Measurements from ENCODE around the gene TCTA. TPM values are rescaled to one million over a fixed set of nuclear protein-coding genes. Genes with fewer than 3 reads are reported as not detected.
"Not testable (repeated sequence)": the region's sequence is repeated elsewhere in the genome, so short reads cannot be mapped to it uniquely, and the experiment has no call there.

TCTA gene
- total RNA-seq, 3 donors from 2014 or later (not counting 1 experiment from before 2014, with no cell fraction given), result 35.4 to 40.7 (median 36.7) TPM

GRCh38 chr3:49399461-49399860 lies 12.8 kb upstream of the TCTA start:
- H3K36me3 Mint-ChIP-seq, result no peaks in the 10 kb centered on the region
- ATAC-seq (peak; percentile 24 to 65 (median 29)), DNase-seq (no peak)
- Histone ChIP-seq H3K4me1 (ENCODE audit: control insufficient read depth, insufficient read depth, low read length) (peaks cover 58% of the 10 kb centered on the region), H3K27ac (ENCODE audit: low read length) (no peak overlapping the region), H3K4me3 (ENCODE audit: low read length) (no peak overlapping the region), H3K9me3 (ENCODE audit: control insufficient read depth, insufficient read depth, low read length) (no peaks in the 10 kb centered on the region), H3K36me3 (ENCODE audit: control insufficient read depth, insufficient read depth, low read length) (peaks cover 19% of the 10 kb centered on the region), H3K27me3 (ENCODE audit: control insufficient read depth, insufficient read depth, low read length) (no peaks in the 10 kb centered on the region)
- peaks cover 60 to 62% of the 10 kb centered on the region in 2 donors for H3K4me1 Mint-ChIP-seq
- no peak for TF ChIP-seq CTCF (IDR thresholded peaks at IDR 0.05)
- H3K27ac Mint-ChIP-seq, result peak overlapping the region; percentile 69 to 85
- H3K4me3 Mint-ChIP-seq, result peak overlapping the region; percentile 47
- 100% methylated on average over 1 of the region's 3 CpGs for WGBS (ENCODE audit: insufficient coverage)
- intact Hi-C loops (cut with micrococcal nuclease), result no loop called here
- H3K27me3 Mint-ChIP-seq (ENCODE audit: low read depth in 2 of 2), result no peaks in the 10 kb centered on the region
- H3K9me3 Mint-ChIP-seq, result no peaks in the 10 kb centered on the region

- H3K4me3 Mint-ChIP-seq, result no peak overlapping the region
- peak overlapping the region; percentile 59 to 77 for H3K27ac Mint-ChIP-seq
- whole genome bisulfite sequencing (ENCODE audit: insufficient coverage), result 94% methylated on average over 1 of the region's 2 CpGs
- H3K4me1 Mint-ChIP-seq, result peaks cover 59 to 61% of the 10 kb centered on the region in 2 donors
- TF ChIP-seq CTCF (IDR thresholded peaks at IDR 0.05), result no peak
- peaks cover 54% of the 10 kb centered on the region for H3K4me1 ChIP-seq (ENCODE audit: control insufficient read depth, insufficient read depth, low read length)
- H3K4me3 ChIP-seq (ENCODE audit: low read length), result no peak overlapping the region
- no peaks in the 10 kb centered on the region for H3K27me3 Mint-ChIP-seq (ENCODE audit: low read depth in 2 of 2)
- no peak for DNase-seq
- no peaks in the 10 kb centered on the region for H3K9me3 Mint-ChIP-seq
- ATAC-seq, result no peak
- no peak overlapping the region for H3K27ac ChIP-seq (ENCODE audit: low read length)
- peaks cover 5% of the 10 kb centered on the region for H3K36me3 ChIP-seq (ENCODE audit: control insufficient read depth, insufficient read depth, low read length)
- H3K9me3 ChIP-seq (ENCODE audit: control insufficient read depth, insufficient read depth, low read length), result no peaks in the 10 kb centered on the region
- H3K27me3 ChIP-seq (ENCODE audit: control insufficient read depth, insufficient read depth, low read length), result no peaks in the 10 kb centered on the region
- no peaks in the 10 kb centered on the region for H3K36me3 Mint-ChIP-seq
- intact Hi-C loops (cut with micrococcal nuclease), result no loop called here
These were observed 10.5 kb upstream of the TCTA start for GRCh38 chr3:49401766-49402165.

GRCh38 chr3:49403891-49404290 lies 8.3 kb upstream of the TCTA start:
- no peak for TF ChIP-seq CTCF (IDR thresholded peaks at IDR 0.05)
- peaks cover 4% of the 10 kb centered on the region for H3K36me3 ChIP-seq (ENCODE audit: control insufficient read depth, insufficient read depth, low read length)
- ATAC-seq (no peak), DNase-seq (no peak)
- H3K36me3 Mint-ChIP-seq, result no peaks in the 10 kb centered on the region
- H3K9me3 ChIP-seq (ENCODE audit: control insufficient read depth, insufficient read depth, low read length), result no peaks in the 10 kb centered on the region
- no peak overlapping the region for H3K27ac ChIP-seq (ENCODE audit: low read length)
- peaks cover 59 to 60% of the 10 kb centered on the region in 2 donors for H3K4me1 Mint-ChIP-seq
- no peaks in the 10 kb centered on the region for H3K27me3 Mint-ChIP-seq (ENCODE audit: low read depth in 2 of 2)
- no peak overlapping the region for H3K27ac Mint-ChIP-seq
- H3K9me3 Mint-ChIP-seq, result no peaks in the 10 kb centered on the region
- H3K4me3 ChIP-seq (ENCODE audit: low read length), result no peak overlapping the region
- 92% methylated on average over 4 of the region's 5 CpGs for WGBS (ENCODE audit: insufficient coverage)
- peaks cover 54% of the 10 kb centered on the region for H3K4me1 ChIP-seq (ENCODE audit: control insufficient read depth, insufficient read depth, low read length)
- H3K27me3 ChIP-seq (ENCODE audit: control insufficient read depth, insufficient read depth, low read length), result no peaks in the 10 kb centered on the region
- intact Hi-C loops (cut with micrococcal nuclease), result no loop called here
- H3K4me3 Mint-ChIP-seq, result no peak overlapping the region

- 74% methylated on average over 9 of the region's 9 CpGs for WGBS (ENCODE audit: insufficient coverage)
- Mint-ChIP-seq H3K4me1 (peaks cover 58% of the 10 kb centered on the region in 2 donors), H3K27ac (peak overlapping the region; percentile 68 to 78)
- H3K4me3 ChIP-seq (ENCODE audit: low read length); H3K9me3 Mint-ChIP-seq; H3K27me3 ChIP-seq (ENCODE audit: control insufficient read depth, insufficient read depth, low read length); H3K9me3 ChIP-seq (ENCODE audit: control insufficient read depth, insufficient read depth, low read length); H3K36me3 Mint-ChIP-seq; H3K27me3 Mint-ChIP-seq (ENCODE audit: low read depth in 2 of 2); DNase-seq; ATAC-seq; H3K27ac ChIP-seq (ENCODE audit: low read length); H3K4me3 Mint-ChIP-seq; H3K36me3 ChIP-seq (ENCODE audit: control insufficient read depth, insufficient read depth, low read length); intact Hi-C loops (cut with micrococcal nuclease): not testable (repeated sequence)
- peaks cover 50% of the 10 kb centered on the region for H3K4me1 ChIP-seq (ENCODE audit: control insufficient read depth, insufficient read depth, low read length)
These were observed 6.7 kb upstream of the TCTA start for GRCh38 chr3:49405570-49405969.

All from natural killer cell (primary cell).